Neural crest cell (in vitro differentiated cells): ENCODE results near the gene NPR2. TPM values are rescaled to one million over a fixed set of nuclear protein-coding genes. Genes with fewer than 3 reads are reported as not detected.
A peak's percentile ranks its signal among the peaks of the same experiment; 100 is the strongest.

Source experiments
- DNase-seq: peaks from one replicate; pipeline ENCODE4 v3.0.0; 2021; ENCODE audit warnings: low read depth, mixed read lengths, low spot score
- H3K27ac Mint-ChIP-seq: one replicate; pipeline ENCODE4 v1.8.0; 2021; ENCODE audit warnings: mild to moderate bottlenecking, mixed read lengths; ENCODE audit not compliant: unreplicated experiment
- H3K27me3 Mint-ChIP-seq: 2 replicates; pipeline ENCODE4 v1.8.0; 2021; ENCODE audit warnings: low read depth, mild to moderate bottlenecking, mixed read lengths
- H3K36me3 Mint-ChIP-seq: 2 replicates; pipeline ENCODE4 v1.8.0; 2021; ENCODE audit warnings: low read depth, mild to moderate bottlenecking, mixed read lengths
- H3K4me1 Mint-ChIP-seq: 2 replicates; pipeline ENCODE4 v1.8.0; 2021; ENCODE audit warnings: mixed read lengths
- H3K4me3 Mint-ChIP-seq: one replicate; pipeline ENCODE4 v1.8.0; 2021; ENCODE audit warnings: mild to moderate bottlenecking, mixed read lengths
- H3K9me3 Mint-ChIP-seq: 2 replicates; pipeline ENCODE4 v1.8.0; 2021; ENCODE audit warnings: mixed read lengths
- CTCF ChIP-seq: fragments of 200-600 bp; sonication (generic); conservative IDR thresholded peaks from 2 replicates; pipeline ENCODE4 v1.5.0; 2021; ENCODE audit warnings: antibody characterized with exemption, mild to moderate bottlenecking
- total RNA-seq: library from RNA; stranded (reverse); gene quantifications from 2 replicates; pipeline ENCODE4 v1.2.1, GENCODE V29; 2021

NPR2 gene
- total RNA-seq, 1 donor from 2014 or later: 26.9 TPM

- Mint-ChIP-seq H3K27me3 (no peaks in the 10 kb centered on the region), H3K4me1 (peaks cover 24% of the 10 kb centered on the region), H3K36me3 (peaks cover 7% of the 10 kb centered on the region), H3K9me3 (no peaks in the 10 kb centered on the region), H3K27ac (no peak overlapping the region), H3K4me3 (peak overlapping the region; percentile 69)
- DNase-seq: no peak
- no peak for TF ChIP-seq CTCF
Observed at GRCh38 chr9:35753466-35753865, 37.9 kb upstream of the NPR2 start.

DNA sequence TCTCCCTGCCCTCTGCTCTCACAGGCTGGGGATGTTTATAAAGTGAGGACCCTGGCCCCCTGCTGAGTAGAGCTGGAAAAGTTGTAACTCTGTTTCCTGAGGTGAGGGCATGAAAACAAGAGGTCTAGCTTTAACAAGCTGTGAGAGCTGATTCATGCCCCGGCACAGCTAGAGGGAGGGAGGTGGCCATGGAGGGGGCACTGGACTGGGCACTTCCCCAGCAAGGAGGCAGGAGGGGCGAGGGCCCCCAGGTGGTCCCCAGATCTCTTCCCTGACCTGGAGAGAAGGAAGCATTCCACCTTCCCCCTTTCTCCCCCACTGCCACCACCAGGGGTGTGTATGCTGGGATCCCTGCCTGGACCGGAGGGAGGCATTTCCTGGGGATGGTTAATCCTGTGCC lies 37.1 kb upstream of the NPR2 start, which contains the start of gene MSMP:
Gene MSMP (minus strand): TSS at position 13 of the 400 bp plus-strand sequence. CDS start 147 bp downstream, outside the sequence.
- no peak for TF ChIP-seq CTCF
- peak within 1 kb of the TSS; percentile 53 for H3K27ac Mint-ChIP-seq
- DNase-seq: no peak
- peaks cover 7% of the 10 kb centered on the region for H3K36me3 Mint-ChIP-seq
- H3K4me3 Mint-ChIP-seq: peak within 1 kb of the TSS; percentile 95
- no peaks in the 10 kb centered on the region for H3K9me3 Mint-ChIP-seq
- peaks cover 30% of the 10 kb centered on the region for H3K4me1 Mint-ChIP-seq
- H3K27me3 Mint-ChIP-seq: no peaks in the 10 kb centered on the region

- Mint-ChIP-seq H3K27ac (no peak overlapping the region), H3K4me3 (peak overlapping the region; percentile 95), H3K27me3 (no peaks in the 10 kb centered on the region), H3K4me1 (peaks cover 28% of the 10 kb centered on the region), H3K9me3 (no peaks in the 10 kb centered on the region), H3K36me3 (peaks cover 7% of the 10 kb centered on the region)
- no peak for DNase-seq
- no peak for TF ChIP-seq CTCF
Observed at GRCh38 chr9:35755071-35755470, 36.3 kb upstream of the NPR2 start.

GRCh38 chr9:35756275-35757225 lies 34.8 kb upstream of the NPR2 start:
- H3K36me3 Mint-ChIP-seq: peaks cover 7% of the 10 kb centered on the region
- peaks cover 36% of the 10 kb centered on the region for H3K4me1 Mint-ChIP-seq
- peak; percentile 69 for DNase-seq
- H3K9me3 Mint-ChIP-seq: no peaks in the 10 kb centered on the region
- H3K27me3 Mint-ChIP-seq: no peaks in the 10 kb centered on the region
- TF ChIP-seq CTCF: peak; percentile 63
- peak overlapping the region; percentile 95 for H3K4me3 Mint-ChIP-seq
- H3K27ac Mint-ChIP-seq: peak overlapping the region; percentile 91

GRCh38 chr9:35757226-35757891 lies 34.0 kb upstream of the NPR2 start:
- Mint-ChIP-seq H3K4me1 (peaks cover 36% of the 10 kb centered on the region), H3K27me3 (no peaks in the 10 kb centered on the region), H3K4me3 (peak overlapping the region; percentile 95), H3K36me3 (peaks cover 7% of the 10 kb centered on the region), H3K9me3 (no peaks in the 10 kb centered on the region), H3K27ac (peak overlapping the region; percentile 98)
- DNase-seq: peak; percentile 36
- no peak for TF ChIP-seq CTCF
